Tibial artery (tissue), 4 donors: ENCODE data around the gene THEMIS.
"Not testable (repeated sequence)": the region's sequence is repeated elsewhere in the genome, so short reads cannot be mapped to it uniquely, and the experiment has no call there.

Experiments
- DNase-seq, 2 donors: peaks; one replicate each; pipeline ENCODE4 v3.0.0-alpha.2; 2019
- H3K27ac ChIP-seq, 2 donors: fragments of 200-600 bp; sonication (generic) in 1 of 2; 1 replicate in 1 of 2; 2 replicates in 1 of 2; pipeline ENCODE4 v1.5.1; 2018 to 2019; ENCODE audit warnings: mild to moderate bottlenecking in 1 of 2
- H3K27me3 ChIP-seq, 2 donors: fragments of 200-600 bp; sonication (generic) in 1 of 2; one replicate each; pipeline versions ENCODE4 v1.5.1 to v1.6.0; 2016 to 2019
- H3K36me3 ChIP-seq, 3 donors: fragments of 200-600 bp; sonication (generic) in 2 of 3; one replicate each; pipeline ENCODE4 v1.5.1; 2016 to 2019; ENCODE audit warnings: mild to moderate bottlenecking in 2 of 3
- H3K4me1 ChIP-seq, 4 donors: fragments of 200-600 bp; sonication (generic) in 2 of 4; 1 replicate in 3 of 4; 2 replicates in 1 of 4; pipeline ENCODE4 v1.5.1; 2016 to 2019
- H3K4me3 ChIP-seq, 2 donors: fragments of 200-600 bp; sonication (generic) in 1 of 2; 1 replicate in 1 of 2; 2 replicates in 1 of 2; pipeline ENCODE4 v1.5.1; 2018 to 2019; ENCODE audit warnings: mild to moderate bottlenecking in 2 of 2
- H3K9me3 ChIP-seq, 3 donors: fragments of 200-600 bp; sonication (generic) in 1 of 3; one replicate each; pipeline ENCODE4 v1.5.1; 2016 to 2019
- intact Hi-C: fragments of 100-400 bp; cut with DNase I; formaldehyde crosslinking; loops from one replicate; pipeline ENCODE4 v1.15.0; 2023; ENCODE audit warnings: low total_unique reads
- TF ChIP-seq, protein P1 (sequence below), 2 experiments: fragments of 200-600 bp in 1 of 2; fragments of 450-650 bp in 1 of 2; IDR thresholded peaks; one replicate each; pipeline ENCODE4 v1.5.1; 2017 to 2019; ENCODE audit warnings: antibody characterized with exemption in 2 of 2, mild to moderate bottlenecking in 1 of 2, moderate library complexity in 1 of 2

THEMIS gene

GRCh38 chr6:127784468-127784867, 116.4 kb downstream of the THEMIS start:
- intact Hi-C loops, result no loop called here
- peaks cover 0 to 3% (median 0%) of the 10 kb centered on the region in 3 donors for H3K9me3 ChIP-seq

DNA sequence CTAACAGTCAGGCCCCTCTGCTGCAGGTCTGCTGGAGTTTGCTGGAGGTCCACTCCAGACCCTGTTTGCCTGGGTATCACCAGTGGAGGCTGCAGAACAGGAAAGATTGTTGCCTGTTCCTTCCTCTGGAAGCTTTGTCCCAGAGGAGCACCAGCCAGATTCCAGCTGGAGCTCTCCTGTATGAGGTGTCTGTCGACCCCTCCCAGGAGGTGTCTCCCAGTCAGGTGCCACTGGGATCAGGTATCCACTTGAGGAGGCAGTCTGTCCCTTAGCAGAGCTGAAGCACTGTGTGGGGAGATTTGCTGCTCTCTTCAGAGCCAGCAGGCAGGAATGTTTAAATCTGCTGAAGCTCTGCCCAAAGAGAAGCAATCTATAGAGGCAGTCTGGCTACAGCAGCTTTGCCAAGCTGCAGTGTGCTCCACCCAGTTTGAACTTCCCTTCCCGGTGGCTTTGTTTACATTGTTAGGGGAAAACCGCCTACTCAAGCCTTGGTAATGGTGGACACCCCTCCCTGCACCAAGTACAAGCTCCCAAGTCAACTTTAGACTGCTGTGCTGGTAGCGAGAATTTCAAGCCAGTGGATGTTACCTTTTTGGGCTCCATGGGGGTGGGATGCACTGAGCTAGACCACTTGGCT, 119.1 kb downstream of the THEMIS start:
- H3K36me3 ChIP-seq, H3K4me1 ChIP-seq, H3K4me3 ChIP-seq, intact Hi-C loops, H3K27me3 ChIP-seq, H3K9me3 ChIP-seq, DNase-seq, H3K27ac ChIP-seq: not testable (repeated sequence)

More at GRCh38 chr6:127784468-127784867, 116.4 kb downstream of the THEMIS start:
- no peaks in the 10 kb centered on the region for H3K27me3 ChIP-seq
- TF ChIP-seq, protein P1, sequence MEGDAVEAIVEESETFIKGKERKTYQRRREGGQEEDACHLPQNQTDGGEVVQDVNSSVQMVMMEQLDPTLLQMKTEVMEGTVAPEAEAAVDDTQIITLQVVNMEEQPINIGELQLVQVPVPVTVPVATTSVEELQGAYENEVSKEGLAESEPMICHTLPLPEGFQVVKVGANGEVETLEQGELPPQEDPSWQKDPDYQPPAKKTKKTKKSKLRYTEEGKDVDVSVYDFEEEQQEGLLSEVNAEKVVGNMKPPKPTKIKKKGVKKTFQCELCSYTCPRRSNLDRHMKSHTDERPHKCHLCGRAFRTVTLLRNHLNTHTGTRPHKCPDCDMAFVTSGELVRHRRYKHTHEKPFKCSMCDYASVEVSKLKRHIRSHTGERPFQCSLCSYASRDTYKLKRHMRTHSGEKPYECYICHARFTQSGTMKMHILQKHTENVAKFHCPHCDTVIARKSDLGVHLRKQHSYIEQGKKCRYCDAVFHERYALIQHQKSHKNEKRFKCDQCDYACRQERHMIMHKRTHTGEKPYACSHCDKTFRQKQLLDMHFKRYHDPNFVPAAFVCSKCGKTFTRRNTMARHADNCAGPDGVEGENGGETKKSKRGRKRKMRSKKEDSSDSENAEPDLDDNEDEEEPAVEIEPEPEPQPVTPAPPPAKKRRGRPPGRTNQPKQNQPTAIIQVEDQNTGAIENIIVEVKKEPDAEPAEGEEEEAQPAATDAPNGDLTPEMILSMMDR (IDR thresholded peaks at IDR 0.05), result no peak
- no peak overlapping the region for H3K4me3 ChIP-seq
- H3K4me1 ChIP-seq, result no peaks in the 10 kb centered on the region
- no peaks in the 10 kb centered on the region for H3K36me3 ChIP-seq
- no peak for DNase-seq
- no peak overlapping the region for H3K27ac ChIP-seq

DNA sequence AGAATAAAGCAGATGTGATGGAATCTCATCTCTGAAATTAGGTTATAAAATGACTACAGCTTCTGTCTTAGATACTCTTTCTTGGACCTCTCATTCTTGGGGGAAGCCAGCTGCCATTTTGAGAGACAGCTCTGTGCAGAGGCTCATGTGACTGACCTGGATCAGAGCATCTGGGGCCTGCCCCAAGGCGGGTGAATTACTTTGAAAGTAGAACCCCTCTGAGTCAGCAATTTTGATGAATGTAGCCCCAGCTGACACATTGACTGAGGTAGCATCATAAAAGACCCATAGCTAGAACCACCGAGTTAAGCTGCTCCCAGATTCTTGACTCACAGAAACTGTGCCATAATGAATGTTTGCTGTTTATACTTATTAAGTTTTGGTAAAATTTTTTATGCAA, 124.5 kb downstream of the THEMIS start:
- TF ChIP-seq, protein P1 (IDR thresholded peaks at IDR 0.05), result no peak
- no peak for DNase-seq
- Histone ChIP-seq H3K4me1 (no peaks in the 10 kb centered on the region), H3K36me3 (no peaks in the 10 kb centered on the region), H3K27me3 (no peaks in the 10 kb centered on the region), H3K9me3 (no peaks in the 10 kb centered on the region), H3K27ac (no peak overlapping the region), H3K4me3 (no peak overlapping the region)
- intact Hi-C loops, result no loop called here

DNA sequence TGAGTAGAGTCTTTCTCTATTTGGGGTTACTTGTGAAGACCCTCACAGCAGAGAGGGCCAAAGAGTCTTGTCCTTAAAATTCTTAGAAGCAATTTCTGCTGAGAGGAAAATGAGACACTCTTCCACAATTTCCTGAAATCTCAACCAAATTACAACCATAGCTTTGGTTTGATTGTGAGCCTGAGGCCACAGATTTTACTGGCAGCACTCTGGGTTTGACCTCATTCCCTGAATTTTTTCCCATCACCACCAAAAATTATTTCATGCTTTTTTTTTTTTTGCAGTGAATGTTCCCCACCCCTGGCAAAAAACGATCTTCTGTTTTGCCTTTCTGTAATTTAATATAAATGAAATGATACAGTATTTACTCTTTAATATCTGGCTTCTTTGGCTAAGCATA, 125.5 kb downstream of the THEMIS start:
- Histone ChIP-seq H3K27ac (no peak overlapping the region), H3K4me3 (no peak overlapping the region), H3K27me3 (no peaks in the 10 kb centered on the region), H3K36me3 (no peaks in the 10 kb centered on the region), H3K9me3 (no peaks in the 10 kb centered on the region), H3K4me1 (no peaks in the 10 kb centered on the region)
- DNase-seq, result no peak
- intact Hi-C loops, result no loop called here
- TF ChIP-seq, protein P1 (IDR thresholded peaks at IDR 0.05), result no peak

DNA sequence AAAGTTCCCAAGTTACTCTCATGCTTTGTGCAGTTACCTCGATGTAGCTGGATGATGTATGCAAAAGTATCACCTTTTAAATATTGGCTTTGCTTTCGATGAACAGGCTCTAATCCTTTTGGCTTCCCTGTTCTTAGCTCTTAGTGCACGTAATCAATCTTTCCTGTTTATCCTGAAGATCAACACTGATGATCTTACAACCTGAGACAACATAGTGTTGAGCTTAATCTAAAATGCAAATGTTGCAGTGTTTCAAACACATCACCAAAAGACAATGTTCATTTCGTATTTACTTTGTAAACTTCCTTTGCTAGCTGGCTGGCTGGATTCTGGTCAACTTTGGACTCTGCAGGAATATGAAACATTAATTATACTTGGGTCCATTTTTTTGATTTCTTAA, 132.1 kb downstream of the THEMIS start:
- TF ChIP-seq, protein P1 (IDR thresholded peaks at IDR 0.05), result no peak

GRCh38 chr6:127768223-127768622, 132.6 kb downstream of the THEMIS start:
- DNase-seq, result no peak
- no peaks in the 10 kb centered on the region for H3K27me3 ChIP-seq
- no peaks in the 10 kb centered on the region for H3K36me3 ChIP-seq
- no peaks in the 10 kb centered on the region for H3K4me1 ChIP-seq
- no peak overlapping the region for H3K27ac ChIP-seq
- H3K4me3 ChIP-seq, result no peak overlapping the region
- no peaks in the 10 kb centered on the region for H3K9me3 ChIP-seq
- intact Hi-C loops, result no loop called here
- TF ChIP-seq, protein P1 (IDR thresholded peaks at IDR 0.05), result no peak

More for the DNA sequence above, 132.1 kb downstream of the THEMIS start:
- Histone ChIP-seq H3K4me3 (no peak overlapping the region), H3K27ac (no peak overlapping the region), H3K36me3 (no peaks in the 10 kb centered on the region), H3K9me3 (no peaks in the 10 kb centered on the region), H3K27me3 (no peaks in the 10 kb centered on the region), H3K4me1 (no peaks in the 10 kb centered on the region)
- intact Hi-C loops, result no loop called here
- DNase-seq, result no peak
